ENCODE data around the gene SLC9C1.

GRCh38 chr3:112333381-112334317 is 39.6 kb upstream of the SLC9C1 start:
- TF ChIP-seq POLR2A (IDR thresholded peaks at IDR 0.05; ENCODE audit: low read depth, low read length) (no peak; the same call in 1 of the 2 replicates), TAF1 (IDR thresholded peaks at IDR 0.05; ENCODE audit: borderline replicate concordance, low read depth, low read length) (no peak), POLR2AphosphoS5 (IDR thresholded peaks at IDR 0.05; ENCODE audit: low read depth, low read length) (no peak)

Measured in GM12892 (cell line).